Measurements from ENCODE around the gene RGS9.

GRCh38 chr17:65219124-65219523 lies 82.0 kb downstream of the RGS9 start:
- TF ChIP-seq CTCF (IDR thresholded peaks at IDR 0.05; ENCODE audit: insufficient read depth, low read length) (no peak), POLR2AphosphoS5 (IDR thresholded peaks at IDR 0.05; ENCODE audit: low read depth) (no peak), GABPA (IDR thresholded peaks at IDR 0.05; ENCODE audit: low read depth) (no peak), REST (IDR thresholded peaks at IDR 0.05; ENCODE audit: insufficient replicate concordance, low read depth) (no peak)

Measured in HL-60 (cell line).